HG03175 (cell line): Measurements from ENCODE around the gene JMJD6.
"Not testable (repeated sequence)": the region's sequence is repeated elsewhere in the genome, so short reads cannot be mapped to it uniquely, and the experiment has no call there.

ENCODE experiments used
- ATAC-seq: cut with Tn5 transposase; IDR thresholded peaks from one replicate; pipeline ENCODE4 v1.9.1; 2021; ENCODE audit warnings: mild to moderate bottlenecking, moderate library complexity; ENCODE audit not compliant: unreplicated experiment

JMJD6 gene

GRCh38 chr17:76726231-76726775 lies at the start of gene JMJD6:
Gene JMJD6, minus strand, starts transcription at chr17:76726606. Its CDS starts 131 bp downstream, at chr17:76726475.
- peak; percentile 78 for ATAC-seq

- no peak for ATAC-seq
Measured at GRCh38 chr17:76775021-76775600, 48.7 kb upstream of the JMJD6 start.

GRCh38 chr17:76772842-76773525 lies 46.6 kb upstream of the JMJD6 start:
- ATAC-seq, result no peak

- ATAC-seq, result no peak
Measured at GRCh38 chr17:76758570-76758969, 32.2 kb upstream of the JMJD6 start.

GRCh38 chr17:76757256-76757655 lies 30.9 kb upstream of the JMJD6 start:
- ATAC-seq, result no peak

GRCh38 chr17:76755285-76755684 lies 28.9 kb upstream of the JMJD6 start:
- no peak for ATAC-seq

GRCh38 chr17:76753061-76753961 lies 26.9 kb upstream of the JMJD6 start:
- ATAC-seq, result no peak

GRCh38 chr17:76752006-76752405 lies 25.6 kb upstream of the JMJD6 start:
- ATAC-seq, result no peak

- no peak for ATAC-seq
Measured at GRCh38 chr17:76751416-76751993, 25.1 kb upstream of the JMJD6 start.

- ATAC-seq, result no peak
Measured at GRCh38 chr17:76748657-76749056, 22.3 kb upstream of the JMJD6 start.

GRCh38 chr17:76747716-76748363 lies 21.4 kb upstream of the JMJD6 start:
- ATAC-seq, result no peak

GRCh38 chr17:76745785-76746184 lies 19.4 kb upstream of the JMJD6 start:
- ATAC-seq, result not testable (repeated sequence)

- no peak for ATAC-seq
Measured at GRCh38 chr17:76744747-76745146, 18.3 kb upstream of the JMJD6 start.

- ATAC-seq, result no peak
Measured at GRCh38 chr17:76742958-76743357, 16.6 kb upstream of the JMJD6 start.

GRCh38 chr17:76740329-76741118 lies 14.1 kb upstream of the JMJD6 start:
- ATAC-seq, result no peak

GRCh38 chr17:76739568-76740115 lies 13.2 kb upstream of the JMJD6 start:
- ATAC-seq, result not testable (repeated sequence)

- ATAC-seq, result no peak
Measured at GRCh38 chr17:76738468-76738850, 12.1 kb upstream of the JMJD6 start.

- peak; percentile 52 for ATAC-seq
Measured at GRCh38 chr17:76737676-76738467, 11.5 kb upstream of the JMJD6 start, which contains the start of gene MFSD11. Gene MFSD11, plus strand, starts transcription at chr17:76738119. Its CDS starts 234 bp downstream, at chr17:76738353.
